Spleen (tissue), 7 donors: ENCODE measurements around the gene KIF17.
A peak's percentile ranks its signal among the peaks of the same experiment; 100 is the strongest.

Experiments used
- POLR2A ChIP-seq, 3 donors: fragments of 450-650 bp; IDR thresholded peaks; one replicate each; pipeline ENCODE4 v1.5.1; 2017; ENCODE audit warnings: antibody characterized with exemption in 3 of 3, mild to moderate bottlenecking in 1 of 3
- TF ChIP-seq, protein P1 (sequence below), 11 experiments: fragments of 200-600 bp in 7 of 11; fragments of 450-650 bp in 4 of 11; sonication (generic) in 4 of 11; IDR thresholded peaks in 8 of 11; conservative IDR thresholded peaks in 3 of 11; 1 replicate in 7 of 11; 2 replicates in 4 of 11; pipeline versions ENCODE4 v1.4.0 to v1.8.0; 2016 to 2021; ENCODE audit warnings: antibody characterized with exemption in 11 of 11, inconsistent platforms in 4 of 11, mild to moderate bottlenecking in 1 of 11
- donor health status: DM: no; HTN: no; CAD: no; lungs with moderate emphysema.
- donor health status: DM: no; HTN: no; CAD: no.
- donor health status: DM: no; HTN: no; CAD: no.

DNA sequence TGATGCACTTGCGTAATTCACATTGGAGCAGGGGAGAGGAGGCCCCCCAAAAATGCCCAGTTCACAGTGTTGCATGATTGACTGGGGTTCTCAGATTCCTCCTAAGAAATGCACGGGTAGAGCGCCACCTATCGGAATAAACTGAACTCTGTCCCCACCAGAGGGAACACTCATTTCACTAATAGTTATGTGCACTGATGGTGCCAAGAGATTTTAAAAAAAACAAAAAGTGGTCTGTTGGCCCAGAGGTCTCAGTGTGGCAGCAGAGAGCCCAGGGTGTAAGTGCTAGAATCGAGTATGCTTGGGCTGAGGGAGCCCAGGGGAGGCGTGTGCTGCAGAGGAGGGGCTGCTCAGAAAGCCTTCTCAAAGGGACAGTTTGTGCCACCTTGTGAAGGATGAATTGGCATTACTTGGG is 77.6 kb downstream of the KIF17 start:
- TF ChIP-seq, protein P1, sequence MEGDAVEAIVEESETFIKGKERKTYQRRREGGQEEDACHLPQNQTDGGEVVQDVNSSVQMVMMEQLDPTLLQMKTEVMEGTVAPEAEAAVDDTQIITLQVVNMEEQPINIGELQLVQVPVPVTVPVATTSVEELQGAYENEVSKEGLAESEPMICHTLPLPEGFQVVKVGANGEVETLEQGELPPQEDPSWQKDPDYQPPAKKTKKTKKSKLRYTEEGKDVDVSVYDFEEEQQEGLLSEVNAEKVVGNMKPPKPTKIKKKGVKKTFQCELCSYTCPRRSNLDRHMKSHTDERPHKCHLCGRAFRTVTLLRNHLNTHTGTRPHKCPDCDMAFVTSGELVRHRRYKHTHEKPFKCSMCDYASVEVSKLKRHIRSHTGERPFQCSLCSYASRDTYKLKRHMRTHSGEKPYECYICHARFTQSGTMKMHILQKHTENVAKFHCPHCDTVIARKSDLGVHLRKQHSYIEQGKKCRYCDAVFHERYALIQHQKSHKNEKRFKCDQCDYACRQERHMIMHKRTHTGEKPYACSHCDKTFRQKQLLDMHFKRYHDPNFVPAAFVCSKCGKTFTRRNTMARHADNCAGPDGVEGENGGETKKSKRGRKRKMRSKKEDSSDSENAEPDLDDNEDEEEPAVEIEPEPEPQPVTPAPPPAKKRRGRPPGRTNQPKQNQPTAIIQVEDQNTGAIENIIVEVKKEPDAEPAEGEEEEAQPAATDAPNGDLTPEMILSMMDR (IDR thresholded peaks at IDR 0.05 in 8 of 11, conservative IDR thresholded peaks at IDR 0.05 in 3 of 11) = peak; percentile 50 to 87 (median 78)
- TF ChIP-seq POLR2A (IDR thresholded peaks at IDR 0.05) = no peak
